Activated CD4-positive, CD25-positive, alpha-beta regulatory T cell treated with anti-CD3 and anti-CD28 coated beads, Interleukin-2, amount 50 U/mL, for 24 hours (primary cell): Measurements from ENCODE around the gene KRTAP10-6.
"Not testable (repeated sequence)": the region's sequence is repeated elsewhere in the genome, so short reads cannot be mapped to it uniquely, and the experiment has no call there.

ENCODE experiments used
- ATAC-seq, 2 donors: fragments of 150-1000 bp; cut with Tn5 transposase; one replicate each; pipeline ENCODE4 v1.10.0; 2021; ENCODE audit warnings: mild to moderate bottlenecking in 1 of 2, moderate library complexity in 1 of 2

KRTAP10-6 gene

GRCh38 chr21:44616591-44616926 lies 24.3 kb upstream of the KRTAP10-6 start:
- ATAC-seq, result no peak

DNA sequence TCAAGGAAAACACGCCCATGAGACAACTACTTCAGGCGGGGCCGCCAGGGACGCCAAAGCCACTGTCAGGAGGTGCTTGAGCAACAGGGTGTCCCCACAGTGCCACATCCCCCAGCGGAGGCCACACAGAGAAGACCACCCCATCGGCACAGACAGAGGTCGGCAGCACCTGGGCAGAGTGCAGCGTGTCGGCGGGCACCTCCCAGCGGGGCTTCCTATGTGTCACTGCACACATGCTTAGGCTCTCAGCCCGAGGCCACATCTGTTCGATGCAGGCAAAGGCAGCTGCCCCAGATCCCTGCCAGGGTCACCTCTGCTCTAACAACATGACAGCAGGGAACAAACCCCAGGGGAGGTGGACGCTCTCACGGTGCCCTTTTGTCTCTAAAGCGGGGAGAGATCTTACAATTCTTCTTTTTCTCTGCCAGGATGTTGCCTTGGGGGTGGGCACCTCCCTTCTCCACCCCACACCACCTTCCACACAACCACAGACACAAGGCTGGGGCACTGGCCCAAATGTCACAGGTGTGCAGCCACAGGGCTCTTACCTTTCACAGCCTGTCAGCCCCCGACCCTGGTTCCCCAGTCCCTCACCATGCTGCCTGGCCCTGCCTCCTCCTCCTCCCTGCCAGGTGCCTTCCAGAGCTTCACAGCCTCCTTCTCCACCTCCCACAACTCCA lies 23.7 kb upstream of the KRTAP10-6 start:
- no peak for ATAC-seq

- no peak for ATAC-seq
Observed at GRCh38 chr21:44615466-44615865, 23.2 kb upstream of the KRTAP10-6 start.

DNA sequence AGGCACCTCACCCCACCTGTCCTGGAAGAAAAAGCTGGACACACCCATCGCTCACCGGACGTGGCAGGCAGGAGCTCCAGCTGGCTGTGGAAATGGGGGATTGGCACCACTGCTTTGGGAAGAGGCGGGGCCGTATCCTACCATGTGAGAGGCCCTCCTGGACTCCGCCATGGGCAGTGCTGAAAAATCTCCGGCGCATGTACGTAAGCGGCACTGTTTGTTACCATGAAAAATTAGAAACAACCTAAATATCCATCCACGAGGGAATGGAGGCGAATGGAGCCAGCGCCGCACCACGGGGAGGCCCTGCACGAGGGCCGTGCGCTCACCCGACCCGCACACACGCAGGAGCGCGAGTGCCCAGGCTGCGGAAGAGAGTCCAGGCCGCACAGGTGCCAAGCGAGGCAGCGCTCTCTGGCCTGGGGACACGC lies 22.7 kb upstream of the KRTAP10-6 start:
- no peak for ATAC-seq

- no peak for ATAC-seq
Observed at GRCh38 chr21:44614161-44614631, 21.9 kb upstream of the KRTAP10-6 start.

- ATAC-seq, result no peak
Observed at GRCh38 chr21:44613386-44614155, 21.3 kb upstream of the KRTAP10-6 start.

GRCh38 chr21:44612669-44613229 lies 20.4 kb upstream of the KRTAP10-6 start:
- ATAC-seq, result no peak

DNA sequence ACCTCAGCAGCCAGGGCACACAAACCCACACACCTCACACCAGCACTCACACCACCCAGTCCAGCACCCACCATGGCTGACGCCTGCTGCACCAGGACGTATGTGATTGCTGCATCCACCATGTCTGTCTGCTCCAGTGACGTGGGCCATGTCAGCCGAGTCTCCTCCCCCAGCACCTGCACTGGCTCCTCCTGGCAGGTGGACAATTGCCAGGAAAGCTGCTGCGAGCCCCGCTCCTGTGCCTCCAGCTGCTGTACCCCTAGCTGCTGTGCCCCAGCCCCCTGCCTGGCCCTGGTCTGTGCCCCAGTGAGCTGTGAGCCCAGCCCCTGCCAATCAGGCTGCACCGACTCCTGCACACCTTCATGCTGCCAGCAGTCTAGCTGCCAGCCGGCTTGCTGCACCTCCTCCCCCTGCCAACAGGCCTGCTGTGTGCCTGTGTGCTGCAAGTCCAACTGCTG lies 19.8 kb upstream of the KRTAP10-6 start, which contains the start of gene KRTAP10-8:
Gene KRTAP10-8, plus strand, starts transcription at position 51 of the 458 bp plus-strand sequence. Its CDS starts 22 bp downstream, at position 73.
- no peak for ATAC-seq

DNA sequence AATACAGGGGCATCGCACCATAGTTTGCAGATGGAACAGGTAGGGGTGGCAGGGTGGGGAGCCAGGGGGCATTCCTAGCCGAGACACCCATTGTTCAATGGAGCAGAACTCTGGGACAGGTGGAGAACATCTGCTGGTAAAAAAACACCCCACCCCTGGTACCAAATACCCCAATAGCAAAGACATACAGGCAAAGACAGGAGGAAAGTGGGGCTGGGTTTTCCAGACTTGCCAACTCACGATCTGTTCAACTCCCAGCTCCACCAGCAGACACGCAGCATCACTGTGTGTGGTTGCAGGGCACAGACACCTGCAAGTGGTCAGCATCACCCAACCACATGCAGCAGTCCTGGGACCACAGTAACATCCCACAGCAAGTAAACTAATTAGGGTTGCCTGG lies 19.2 kb upstream of the KRTAP10-6 start:
- no peak for ATAC-seq

GRCh38 chr21:44610157-44610843 lies 18.0 kb upstream of the KRTAP10-6 start:
- not testable (repeated sequence) for ATAC-seq

- no peak for ATAC-seq
Observed at GRCh38 chr21:44609193-44609592, 16.9 kb upstream of the KRTAP10-6 start.

GRCh38 chr21:44606495-44606894 lies 14.2 kb upstream of the KRTAP10-6 start:
- ATAC-seq, result no peak

DNA sequence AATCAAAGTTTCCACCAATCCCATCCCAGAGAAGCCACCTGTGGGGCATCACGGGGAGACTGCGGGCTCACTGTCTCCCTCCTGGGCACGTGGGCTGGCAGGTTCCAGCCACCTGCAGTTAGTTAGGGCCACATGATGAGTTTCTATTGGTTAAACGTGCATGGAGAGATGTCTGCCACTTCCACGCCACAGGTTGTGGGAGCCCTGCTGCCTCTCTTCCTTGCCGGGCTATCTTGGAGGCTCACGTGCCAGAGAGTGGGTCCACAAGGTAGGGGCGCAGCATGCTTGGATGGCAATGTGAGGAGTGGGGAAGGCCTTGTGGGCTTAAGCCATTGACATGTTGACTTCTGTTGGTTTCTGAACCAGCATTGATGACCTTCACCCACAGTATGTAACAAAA lies 11.6 kb upstream of the KRTAP10-6 start:
- no peak for ATAC-seq

GRCh38 chr21:44603109-44603875 lies 11.0 kb upstream of the KRTAP10-6 start:
- ATAC-seq, result no peak

GRCh38 chr21:44602463-44602850 lies 10.2 kb upstream of the KRTAP10-6 start:
- ATAC-seq, result no peak

DNA sequence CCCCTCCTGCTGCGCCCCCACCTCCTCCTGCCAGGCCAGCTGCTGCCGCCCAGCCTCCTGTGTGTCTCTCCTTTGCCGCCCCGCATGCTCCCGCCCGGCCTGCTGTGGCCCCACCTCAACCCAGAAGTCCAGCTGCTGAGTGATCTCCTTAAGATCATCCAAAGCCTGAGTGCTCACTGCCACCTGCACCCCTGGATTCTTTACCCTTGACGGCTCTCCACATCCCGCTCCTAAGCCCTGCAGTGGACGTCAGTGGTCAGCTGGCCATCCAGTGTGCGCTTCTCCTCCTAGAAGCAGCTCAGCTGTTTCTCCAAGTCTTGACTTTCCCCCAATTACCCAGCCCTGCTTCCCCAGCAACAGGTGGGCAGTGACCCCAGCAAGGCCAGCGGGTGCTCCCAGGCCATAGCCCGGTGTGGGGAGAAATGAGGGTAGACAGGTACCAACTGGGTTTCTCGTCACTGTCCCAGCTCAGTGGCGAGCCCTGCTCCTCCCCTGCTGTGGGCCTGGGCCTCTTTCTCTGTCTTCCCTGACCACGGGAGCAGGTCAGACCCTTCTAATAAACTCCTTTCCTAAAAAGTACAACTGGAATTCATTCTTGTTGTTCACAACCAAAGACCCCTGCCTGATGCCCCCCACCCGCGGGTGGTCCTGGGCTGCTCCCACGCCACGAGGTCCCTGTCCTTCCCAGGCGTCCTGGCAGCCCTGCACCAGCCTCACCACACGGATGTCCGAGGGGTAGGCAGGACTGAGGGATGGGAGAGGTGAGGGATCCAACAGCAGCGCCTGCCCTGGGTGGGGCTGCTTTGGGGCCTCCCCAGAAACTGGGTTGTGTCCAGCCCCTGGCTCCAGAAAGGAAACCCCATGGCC lies 9.5 kb upstream of the KRTAP10-6 start:
- no peak for ATAC-seq

DNA sequence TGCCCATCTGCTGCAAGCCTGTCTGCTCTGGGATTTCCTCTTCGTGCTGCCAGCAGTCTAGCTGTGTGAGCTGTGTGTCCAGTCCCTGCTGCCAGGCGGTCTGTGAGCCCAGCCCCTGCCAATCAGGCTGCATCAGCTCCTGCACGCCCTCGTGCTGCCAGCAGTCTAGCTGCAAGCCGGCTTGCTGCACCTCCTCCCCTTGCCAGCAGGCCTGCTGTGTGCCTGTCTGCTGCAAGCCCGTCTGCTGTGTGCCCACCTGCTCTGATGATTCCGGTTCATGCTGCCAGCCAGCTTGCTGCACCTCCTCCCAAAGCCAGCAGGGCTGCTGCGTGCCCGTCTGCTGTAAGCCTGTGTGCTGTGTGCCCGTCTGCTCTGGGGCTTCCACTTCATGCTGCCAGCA lies 8.8 kb upstream of the KRTAP10-6 start:
- ATAC-seq, result not testable (repeated sequence)

DNA sequence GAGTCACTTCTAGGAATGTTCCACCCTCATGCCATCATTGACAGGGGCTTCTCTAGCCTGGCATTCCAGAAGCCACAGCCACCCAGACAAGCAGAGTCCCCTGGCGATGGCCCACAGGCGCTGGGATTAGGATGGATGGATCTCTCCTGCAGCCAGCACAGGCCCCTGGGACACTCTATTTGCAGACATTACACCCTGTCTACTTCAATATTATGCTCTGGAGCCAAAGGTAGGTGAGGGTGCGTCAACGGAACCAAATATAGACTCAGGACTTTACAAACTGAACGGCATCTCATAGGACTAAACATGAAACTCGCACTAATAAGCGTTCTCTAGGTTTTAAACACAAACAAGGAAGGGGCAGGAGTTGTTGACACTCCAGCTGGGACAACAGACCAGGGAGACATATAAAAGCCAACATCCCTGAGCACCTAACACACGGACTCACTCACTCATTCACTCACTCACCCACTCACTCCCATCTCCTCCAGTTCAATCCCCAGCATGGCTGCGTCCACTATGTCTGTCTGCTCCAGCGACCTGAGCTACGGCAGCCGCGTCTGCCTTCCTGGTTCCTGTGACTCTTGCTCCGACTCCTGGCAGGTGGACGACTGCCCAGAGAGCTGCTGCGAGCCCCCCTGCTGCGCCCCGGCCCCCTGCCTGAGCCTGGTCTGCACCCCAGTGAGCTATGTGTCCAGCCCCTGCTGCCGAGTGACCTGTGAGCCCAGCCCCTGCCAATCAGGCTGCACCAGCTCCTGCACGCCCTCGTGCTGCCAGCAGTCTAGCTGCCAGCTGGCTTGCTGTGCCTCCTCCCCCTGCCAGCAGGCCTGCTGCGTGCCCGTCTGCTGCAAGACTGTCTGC lies 8.0 kb upstream of the KRTAP10-6 start, which contains the start of gene KRTAP10-7:
Gene KRTAP10-7, plus strand, starts transcription at position 480 of the 861 bp plus-strand sequence. Its CDS starts 25 bp downstream, at position 505.
- not testable (repeated sequence) for ATAC-seq

DNA sequence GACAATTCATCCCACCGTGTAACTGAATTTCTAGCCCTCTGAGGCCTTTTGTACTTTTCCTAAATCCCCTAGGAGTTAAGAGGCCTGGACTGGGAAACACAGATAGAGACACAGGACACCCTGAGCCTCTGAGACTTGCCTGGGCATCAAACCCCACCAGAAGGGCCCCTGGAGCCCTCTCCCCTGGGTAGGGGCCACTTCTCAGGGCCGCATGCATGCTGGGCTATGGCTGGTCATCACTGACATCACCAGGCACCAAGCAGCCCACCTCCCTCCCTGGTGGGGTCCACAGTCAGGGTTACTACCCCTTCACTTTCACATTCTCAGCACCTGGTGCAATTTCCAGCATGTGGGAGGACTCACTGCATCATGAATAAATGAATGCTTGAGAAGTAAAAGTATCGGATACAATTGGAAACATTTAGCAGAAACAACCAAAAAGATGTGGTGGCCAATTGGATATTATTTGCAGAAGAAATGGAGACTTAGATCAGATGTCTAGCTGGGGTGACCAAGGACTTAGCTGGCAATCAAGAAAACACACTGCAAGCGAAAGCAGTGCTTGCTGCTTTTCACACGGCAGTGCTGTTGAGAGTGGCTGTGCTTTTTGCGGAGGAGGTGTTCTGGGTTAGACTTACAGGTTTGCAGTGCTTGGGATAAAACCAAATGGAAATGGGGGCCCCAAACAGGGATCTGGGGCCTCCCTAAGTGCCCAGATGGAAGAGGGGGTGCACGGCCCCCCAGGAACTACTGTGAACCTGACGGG lies 7.1 kb upstream of the KRTAP10-6 start:
- no peak for ATAC-seq
